ENCODE data around the gene MAX.
A peak's percentile ranks its signal among the peaks of the same experiment; 100 is the strongest.
"Not testable (repeated sequence)": the region's sequence is repeated elsewhere in the genome, so short reads cannot be mapped to it uniquely, and the experiment has no call there.

MAX gene

DNA sequence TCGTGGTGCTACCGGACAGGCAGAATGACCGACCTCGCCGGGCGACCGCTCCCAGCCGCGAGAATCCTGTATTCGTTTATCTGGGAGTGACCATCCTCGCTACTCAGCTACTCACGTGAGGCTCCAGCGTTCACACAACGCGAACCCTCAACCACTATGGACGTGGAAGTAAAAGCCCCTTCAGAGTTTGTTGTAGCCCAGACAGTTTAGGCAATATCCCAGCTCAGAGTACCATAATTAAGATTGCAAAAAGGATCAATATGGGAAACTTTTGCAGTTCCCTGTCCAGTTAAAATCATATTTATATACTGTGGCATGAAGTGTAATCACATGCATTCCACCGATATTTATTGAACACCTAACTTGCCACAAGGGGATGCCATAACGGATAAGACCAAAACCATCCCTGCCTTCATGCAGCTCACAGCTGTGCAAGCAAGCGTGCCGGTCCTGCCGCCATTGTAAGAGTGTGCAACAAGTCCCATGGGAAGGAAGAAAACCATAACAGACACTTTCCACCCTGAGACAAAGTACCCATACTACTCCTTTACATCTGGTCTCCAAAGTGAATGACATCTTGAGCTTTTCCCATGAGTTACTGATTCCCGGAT is 938 bp upstream of the MAX start:
- Histone ChIP-seq H3K9me3 (ENCODE audit: control insufficient read depth, low read depth, low read length) (no peaks in the 10 kb centered on the region), H3K9ac (ENCODE audit: low read length) (peak overlapping the region; percentile 61), H3K27ac (ENCODE audit: low read length) (no peak overlapping the region), H3K4me1 (ENCODE audit: control insufficient read depth, low read depth, low read length) (peaks cover 16% of the 10 kb centered on the region), H3K4me3 (ENCODE audit: low read length) (peak overlapping the region; percentile 94), H3K36me3 (ENCODE audit: control insufficient read depth, low read depth, low read length) (peaks cover 3% of the 10 kb centered on the region), H3K27me3 (ENCODE audit: control insufficient read depth, insufficient read depth, low read length) (peaks cover 8% of the 10 kb centered on the region)

DNA sequence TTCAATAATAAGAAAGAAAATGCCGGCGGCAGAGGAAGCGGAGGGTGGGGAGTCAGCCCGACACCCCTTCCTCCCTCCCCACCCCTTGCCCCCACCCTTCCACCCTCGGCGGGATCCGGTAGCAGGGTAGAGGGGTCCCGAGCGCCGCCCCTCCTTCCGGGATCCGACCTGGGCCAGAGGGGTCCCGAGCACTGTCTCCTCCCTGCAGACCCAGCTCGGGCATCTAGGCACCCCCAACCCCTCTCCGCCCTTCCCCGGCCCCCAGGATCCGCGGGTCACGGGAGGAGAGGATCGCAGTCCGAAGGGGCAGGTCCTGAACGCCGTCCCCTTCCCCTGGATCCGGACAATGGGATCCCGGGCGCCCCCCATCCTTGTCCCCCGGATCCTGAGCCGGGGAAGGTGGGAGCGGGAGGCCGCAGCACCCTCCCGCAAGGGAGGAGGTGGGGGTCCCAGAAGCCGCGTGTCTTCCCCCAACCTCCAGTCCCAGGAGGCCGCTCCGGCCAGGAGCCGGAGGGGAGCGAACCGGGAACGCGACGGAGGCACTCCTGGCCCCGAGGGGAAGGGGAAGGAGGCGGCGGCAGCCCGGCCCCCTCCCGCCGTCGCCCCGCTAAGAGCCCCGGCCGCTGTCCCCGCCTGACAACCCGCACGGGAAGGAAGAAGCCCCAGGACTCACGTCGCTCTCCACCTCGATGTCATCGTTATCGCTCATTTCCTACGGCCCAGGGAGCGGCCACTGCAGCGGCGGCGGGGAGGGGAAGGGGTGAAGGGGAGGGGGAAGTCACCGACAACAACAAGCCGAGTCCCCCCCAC is 481 bp downstream of the MAX start:
- peak overlapping the region; percentile 61 for H3K9ac ChIP-seq (ENCODE audit: low read length)
- no peaks in the 10 kb centered on the region for H3K9me3 ChIP-seq (ENCODE audit: control insufficient read depth, low read depth, low read length)
- H3K27me3 ChIP-seq (ENCODE audit: control insufficient read depth, insufficient read depth, low read length), result peaks cover 8% of the 10 kb centered on the region
- peak overlapping the region; percentile 83 for H3K4me3 ChIP-seq (ENCODE audit: low read length)
- H3K4me1 ChIP-seq (ENCODE audit: control insufficient read depth, low read depth, low read length), result peaks cover 16% of the 10 kb centered on the region
- no peak overlapping the region for H3K27ac ChIP-seq (ENCODE audit: low read length)
- H3K36me3 ChIP-seq (ENCODE audit: control insufficient read depth, low read depth, low read length), result peaks cover 16% of the 10 kb centered on the region

GRCh38 chr14:65100922-65101541 is 1.3 kb downstream of the MAX start:
- Histone ChIP-seq H3K4me1 (ENCODE audit: control insufficient read depth, low read depth, low read length) (peaks cover 16% of the 10 kb centered on the region), H3K9me3 (ENCODE audit: control insufficient read depth, low read depth, low read length) (no peaks in the 10 kb centered on the region)

DNA sequence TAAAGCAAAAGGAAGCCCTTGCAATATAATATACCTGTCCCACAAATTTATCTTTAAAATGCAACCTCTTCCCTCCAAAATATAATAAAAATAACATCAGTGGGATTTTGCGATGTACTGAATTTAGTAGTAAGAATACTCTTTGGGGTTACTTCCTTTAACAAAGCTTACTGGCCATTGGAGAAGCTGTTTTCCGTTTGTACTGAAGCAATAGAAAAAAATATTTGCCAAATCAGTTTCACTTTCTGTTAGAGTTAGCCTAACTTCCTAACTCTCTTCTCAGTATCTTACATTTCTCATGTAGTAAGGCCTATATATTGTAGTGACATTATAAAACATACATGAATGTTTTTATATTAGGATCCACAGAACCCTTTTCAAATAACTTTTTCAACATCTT is 3.7 kb downstream of the MAX start:
- Histone ChIP-seq H3K4me3 (ENCODE audit: low read length) (no peak overlapping the region), H3K9me3 (ENCODE audit: control insufficient read depth, low read depth, low read length) (no peaks in the 10 kb centered on the region), H3K27ac (ENCODE audit: low read length) (no peak overlapping the region), H3K9ac (ENCODE audit: low read length) (no peak overlapping the region), H3K36me3 (ENCODE audit: control insufficient read depth, low read depth, low read length) (peaks cover 27% of the 10 kb centered on the region), H3K4me1 (ENCODE audit: control insufficient read depth, low read depth, low read length) (peaks cover 20% of the 10 kb centered on the region), H3K27me3 (ENCODE audit: control insufficient read depth, insufficient read depth, low read length) (peaks cover 6% of the 10 kb centered on the region)

More at GRCh38 chr14:65100922-65101541, 1.3 kb downstream of the MAX start:
- Histone ChIP-seq H3K27ac (ENCODE audit: low read length) (no peak overlapping the region), H3K27me3 (ENCODE audit: control insufficient read depth, insufficient read depth, low read length) (peaks cover 8% of the 10 kb centered on the region), H3K36me3 (ENCODE audit: control insufficient read depth, low read depth, low read length) (peaks cover 18% of the 10 kb centered on the region), H3K4me3 (ENCODE audit: low read length) (peak overlapping the region; percentile 83), H3K9ac (ENCODE audit: low read length) (peak overlapping the region; percentile 61)

DNA sequence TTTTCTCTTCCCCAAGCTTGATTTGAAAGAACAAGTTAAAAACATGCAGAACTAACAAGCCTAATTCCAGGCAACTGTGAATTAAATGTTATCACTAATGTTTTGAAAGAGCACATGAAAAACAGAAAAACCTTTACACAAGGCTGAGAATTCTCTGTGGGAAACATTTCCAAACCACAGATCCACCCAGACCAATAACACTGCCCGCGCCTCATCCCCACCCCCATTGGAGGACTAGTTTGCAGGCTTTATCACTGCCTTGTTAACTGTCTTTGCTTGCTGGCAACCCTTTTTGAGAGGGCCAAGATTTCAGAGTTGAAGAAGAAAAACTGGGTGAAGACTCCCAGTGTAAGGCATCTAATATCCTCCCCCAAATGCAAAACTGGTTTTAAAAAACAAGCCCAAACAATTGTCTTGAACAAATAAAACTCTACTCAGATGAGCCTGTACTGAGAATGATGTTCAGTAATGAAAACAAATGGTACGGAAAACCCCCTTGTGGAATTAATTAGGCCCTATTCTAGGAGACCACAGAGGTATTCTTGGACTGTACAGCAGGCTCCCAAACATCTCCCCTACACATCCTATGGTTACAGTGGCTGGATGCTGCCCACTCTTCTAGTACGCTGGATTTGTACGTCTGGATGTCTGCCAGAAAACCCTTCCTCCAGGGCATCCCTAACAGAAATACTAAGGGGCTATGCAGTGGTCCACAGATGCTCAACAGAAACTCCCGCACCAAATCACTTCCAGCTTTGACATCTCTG is 5.8 kb downstream of the MAX start:
- Histone ChIP-seq H3K4me1 (ENCODE audit: control insufficient read depth, low read depth, low read length) (peaks cover 13% of the 10 kb centered on the region), H3K27ac (ENCODE audit: low read length) (no peak overlapping the region), H3K27me3 (ENCODE audit: control insufficient read depth, insufficient read depth, low read length) (no peaks in the 10 kb centered on the region), H3K4me3 (ENCODE audit: low read length) (no peak overlapping the region), H3K9ac (ENCODE audit: low read length) (no peak overlapping the region), H3K36me3 (ENCODE audit: control insufficient read depth, low read depth, low read length) (peaks cover 47% of the 10 kb centered on the region), H3K9me3 (ENCODE audit: control insufficient read depth, low read depth, low read length) (no peaks in the 10 kb centered on the region)

DNA sequence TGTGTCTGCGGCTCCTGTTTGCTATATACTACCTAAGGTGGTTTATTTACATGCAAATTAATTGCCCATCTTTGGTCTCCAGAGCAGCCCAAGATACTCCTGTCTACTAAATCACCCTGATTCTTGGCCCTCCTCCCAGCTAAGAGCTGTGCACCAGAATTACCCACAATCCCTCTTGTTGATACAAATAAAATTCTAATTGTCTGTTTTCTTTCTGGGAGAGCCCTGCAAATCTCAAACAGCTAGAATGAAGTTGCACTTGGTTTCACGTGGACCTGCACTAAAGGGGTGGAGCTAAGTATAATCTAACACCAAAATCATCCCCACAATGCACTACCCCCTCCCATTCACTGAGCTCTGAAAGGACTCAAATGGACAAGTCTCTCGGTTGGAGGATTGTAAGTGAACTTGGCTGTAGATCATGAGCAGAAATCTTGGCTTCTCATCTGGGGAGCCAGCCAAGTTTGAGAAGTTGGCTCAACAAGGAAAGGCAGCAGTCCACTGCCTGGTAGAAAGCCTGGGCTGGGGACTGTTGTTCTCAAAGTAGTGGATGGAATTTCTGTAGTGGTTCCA is 6.6 kb downstream of the MAX start:
- no peaks in the 10 kb centered on the region for H3K27me3 ChIP-seq (ENCODE audit: control insufficient read depth, insufficient read depth, low read length)
- peaks cover 47% of the 10 kb centered on the region for H3K36me3 ChIP-seq (ENCODE audit: control insufficient read depth, low read depth, low read length)
- no peak overlapping the region for H3K4me3 ChIP-seq (ENCODE audit: low read length)
- H3K9me3 ChIP-seq (ENCODE audit: control insufficient read depth, low read depth, low read length), result no peaks in the 10 kb centered on the region
- peaks cover 7% of the 10 kb centered on the region for H3K4me1 ChIP-seq (ENCODE audit: control insufficient read depth, low read depth, low read length)
- no peak overlapping the region for H3K9ac ChIP-seq (ENCODE audit: low read length)
- no peak overlapping the region for H3K27ac ChIP-seq (ENCODE audit: low read length)

DNA sequence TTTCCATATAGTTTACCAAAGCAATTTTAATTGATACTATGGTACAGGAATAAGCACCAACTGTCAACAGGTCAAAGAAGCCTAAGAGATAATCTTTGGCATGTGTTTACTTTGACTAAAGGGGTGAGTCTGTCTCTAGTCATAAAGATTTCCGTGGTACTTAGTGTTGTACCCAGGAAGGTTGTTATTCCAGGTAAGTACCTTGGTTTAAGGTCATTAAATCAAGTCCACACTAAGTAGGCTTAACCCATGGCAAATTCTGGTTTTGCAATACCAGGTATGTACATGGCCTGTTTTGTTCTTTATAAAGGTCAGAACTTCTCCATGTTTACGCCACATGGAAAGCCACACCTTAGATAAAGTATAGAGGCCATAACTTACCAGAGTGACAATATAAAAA is 10.0 kb downstream of the MAX start:
- peaks cover 4% of the 10 kb centered on the region for H3K4me1 ChIP-seq (ENCODE audit: control insufficient read depth, low read depth, low read length)
- H3K4me3 ChIP-seq (ENCODE audit: low read length), result no peak overlapping the region
- H3K27ac ChIP-seq (ENCODE audit: low read length), result no peak overlapping the region
- no peaks in the 10 kb centered on the region for H3K27me3 ChIP-seq (ENCODE audit: control insufficient read depth, insufficient read depth, low read length)
- no peak overlapping the region for H3K9ac ChIP-seq (ENCODE audit: low read length)
- peaks cover 13% of the 10 kb centered on the region for H3K9me3 ChIP-seq (ENCODE audit: control insufficient read depth, low read depth, low read length)
- H3K36me3 ChIP-seq (ENCODE audit: control insufficient read depth, low read depth, low read length), result peaks cover 57% of the 10 kb centered on the region

GRCh38 chr14:65087835-65088234 is 14.5 kb downstream of the MAX start:
- H3K4me3 ChIP-seq (ENCODE audit: low read length); H3K4me1 ChIP-seq (ENCODE audit: control insufficient read depth, low read depth, low read length); H3K27ac ChIP-seq (ENCODE audit: low read length); H3K27me3 ChIP-seq (ENCODE audit: control insufficient read depth, insufficient read depth, low read length); H3K9ac ChIP-seq (ENCODE audit: low read length): not testable (repeated sequence)
- Histone ChIP-seq H3K36me3 (ENCODE audit: control insufficient read depth, low read depth, low read length) (peaks cover 49% of the 10 kb centered on the region), H3K9me3 (ENCODE audit: control insufficient read depth, low read depth, low read length) (peaks cover 13% of the 10 kb centered on the region)

DNA sequence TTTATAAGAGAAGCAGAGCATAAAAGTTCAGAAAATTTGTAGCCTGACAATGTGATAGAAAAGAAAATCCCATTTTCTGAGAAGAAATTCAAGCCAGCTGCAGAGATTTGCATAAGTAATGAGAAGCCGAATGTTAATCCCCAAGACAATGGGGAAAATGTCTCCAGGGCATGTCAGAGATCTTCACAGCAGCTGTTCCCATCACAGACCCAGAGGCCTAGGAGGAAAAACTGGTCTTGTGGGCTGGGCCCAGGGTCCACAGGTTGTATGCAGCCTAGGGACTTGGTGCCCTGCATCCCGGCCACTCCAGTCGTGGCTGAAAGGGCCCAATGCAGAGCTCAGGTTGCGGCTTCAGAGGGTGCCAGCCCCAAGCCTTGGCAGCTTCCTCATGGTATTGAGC is 15.6 kb downstream of the MAX start:
- H3K4me1 ChIP-seq (ENCODE audit: control insufficient read depth, low read depth, low read length); H3K4me3 ChIP-seq (ENCODE audit: low read length); H3K27ac ChIP-seq (ENCODE audit: low read length); H3K27me3 ChIP-seq (ENCODE audit: control insufficient read depth, insufficient read depth, low read length); H3K9ac ChIP-seq (ENCODE audit: low read length): not testable (repeated sequence)
- H3K9me3 ChIP-seq (ENCODE audit: control insufficient read depth, low read depth, low read length), result peaks cover 13% of the 10 kb centered on the region
- peaks cover 42% of the 10 kb centered on the region for H3K36me3 ChIP-seq (ENCODE audit: control insufficient read depth, low read depth, low read length)

GRCh38 chr14:65084554-65085505 is 17.5 kb downstream of the MAX start:
- no peak overlapping the region for H3K9ac ChIP-seq (ENCODE audit: low read length)
- H3K4me3 ChIP-seq (ENCODE audit: low read length), result no peak overlapping the region
- peaks cover 13% of the 10 kb centered on the region for H3K9me3 ChIP-seq (ENCODE audit: control insufficient read depth, low read depth, low read length)
- H3K27me3 ChIP-seq (ENCODE audit: control insufficient read depth, insufficient read depth, low read length), result no peaks in the 10 kb centered on the region
- H3K36me3 ChIP-seq (ENCODE audit: control insufficient read depth, low read depth, low read length), result peaks cover 43% of the 10 kb centered on the region
- no peaks in the 10 kb centered on the region for H3K4me1 ChIP-seq (ENCODE audit: control insufficient read depth, low read depth, low read length)
- H3K27ac ChIP-seq (ENCODE audit: low read length), result no peak overlapping the region
